Measurements from ENCODE around the gene VAMP7. TPM values are rescaled to one million over a fixed set of nuclear protein-coding genes. Genes with fewer than 3 reads are reported as not detected.

Gene VAMP7
- total RNA-seq, 2 donors from 2014 or later = 26.5 to 38.7 TPM

DNA sequence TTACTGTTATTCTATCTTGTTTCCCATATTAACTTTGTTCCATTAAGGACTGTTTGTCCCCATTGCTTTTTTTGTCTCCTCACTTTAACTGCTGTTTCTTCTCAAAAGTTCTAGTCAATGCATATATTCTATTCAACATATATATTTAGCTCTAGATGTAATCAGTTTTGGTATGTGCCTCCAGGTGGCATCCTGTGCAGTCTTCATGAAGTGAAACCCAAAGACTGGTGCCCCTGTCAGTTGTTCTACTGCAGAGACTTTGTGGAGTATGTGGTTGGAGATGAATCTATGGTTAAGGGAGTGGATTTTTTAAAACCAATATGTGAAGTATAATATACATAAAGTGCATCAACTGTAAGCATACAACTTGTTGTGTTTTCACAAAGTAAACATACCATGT lies 57.0 kb downstream of the VAMP7 start:
- Mint-ChIP-seq H3K27me3 (ENCODE audit: insufficient read depth) (no peaks in the 10 kb centered on the region), H3K9me3 (peaks cover 71% of the 10 kb centered on the region), H3K27ac (no peak overlapping the region), H3K4me3 (no peak overlapping the region), H3K4me1 (peaks cover 3% of the 10 kb centered on the region), H3K36me3 (ENCODE audit: low read depth) (peaks cover 64% of the 10 kb centered on the region)
- Histone ChIP-seq H3K36me3 (ENCODE audit: control insufficient read depth, insufficient read depth, low read length) (peaks cover 11% of the 10 kb centered on the region), H3K9me3 (ENCODE audit: control insufficient read depth, low read length) (peaks cover 38% of the 10 kb centered on the region), H3K4me1 (ENCODE audit: control insufficient read depth, insufficient read depth, low read length) (no peaks in the 10 kb centered on the region), H3K4me3 (ENCODE audit: low read length) (no peak overlapping the region), H3K9ac (ENCODE audit: extremely low read depth, low read length, poor library complexity, severe bottlenecking) (no peak overlapping the region), H3K27ac (ENCODE audit: low read depth, low read length) (no peak overlapping the region), H3K27me3 (ENCODE audit: control insufficient read depth, insufficient read depth, low read length, poor library complexity, severe bottlenecking) (no peaks in the 10 kb centered on the region)
- TF ChIP-seq, protein P1, sequence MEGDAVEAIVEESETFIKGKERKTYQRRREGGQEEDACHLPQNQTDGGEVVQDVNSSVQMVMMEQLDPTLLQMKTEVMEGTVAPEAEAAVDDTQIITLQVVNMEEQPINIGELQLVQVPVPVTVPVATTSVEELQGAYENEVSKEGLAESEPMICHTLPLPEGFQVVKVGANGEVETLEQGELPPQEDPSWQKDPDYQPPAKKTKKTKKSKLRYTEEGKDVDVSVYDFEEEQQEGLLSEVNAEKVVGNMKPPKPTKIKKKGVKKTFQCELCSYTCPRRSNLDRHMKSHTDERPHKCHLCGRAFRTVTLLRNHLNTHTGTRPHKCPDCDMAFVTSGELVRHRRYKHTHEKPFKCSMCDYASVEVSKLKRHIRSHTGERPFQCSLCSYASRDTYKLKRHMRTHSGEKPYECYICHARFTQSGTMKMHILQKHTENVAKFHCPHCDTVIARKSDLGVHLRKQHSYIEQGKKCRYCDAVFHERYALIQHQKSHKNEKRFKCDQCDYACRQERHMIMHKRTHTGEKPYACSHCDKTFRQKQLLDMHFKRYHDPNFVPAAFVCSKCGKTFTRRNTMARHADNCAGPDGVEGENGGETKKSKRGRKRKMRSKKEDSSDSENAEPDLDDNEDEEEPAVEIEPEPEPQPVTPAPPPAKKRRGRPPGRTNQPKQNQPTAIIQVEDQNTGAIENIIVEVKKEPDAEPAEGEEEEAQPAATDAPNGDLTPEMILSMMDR (conservative IDR thresholded peaks at IDR 0.05) = no peak
- DNase-seq = no peak

DNA sequence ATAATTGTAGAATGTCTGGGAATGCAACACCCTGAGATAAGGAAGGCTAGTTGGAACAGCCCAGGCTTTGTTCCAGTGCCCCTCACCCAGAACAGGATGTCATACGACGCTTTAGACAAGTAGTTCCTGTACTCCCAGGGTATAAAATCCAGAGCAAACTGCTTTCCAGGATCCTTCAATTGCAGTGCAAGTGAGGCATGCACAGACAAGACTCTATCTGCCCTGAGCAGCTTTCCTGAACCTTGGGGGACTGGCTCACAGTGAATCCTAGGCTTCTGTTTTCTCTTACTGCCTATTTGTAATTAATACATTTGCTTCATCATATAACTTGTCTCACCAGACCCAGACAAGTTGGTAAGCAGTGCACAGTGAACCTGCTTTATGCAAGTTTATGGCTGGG lies 68.0 kb downstream of the VAMP7 start:
- H3K9ac ChIP-seq (ENCODE audit: extremely low read depth, low read length, poor library complexity, severe bottlenecking) = no peak overlapping the region
- TF ChIP-seq, protein P1 (conservative IDR thresholded peaks at IDR 0.05) = no peak
- H3K36me3 ChIP-seq (ENCODE audit: control insufficient read depth, insufficient read depth, low read length) = no peaks in the 10 kb centered on the region
- H3K9me3 ChIP-seq (ENCODE audit: control insufficient read depth, low read length) = peaks cover 46% of the 10 kb centered on the region
- no peaks in the 10 kb centered on the region for H3K27me3 ChIP-seq (ENCODE audit: control insufficient read depth, insufficient read depth, low read length, poor library complexity, severe bottlenecking)
- H3K36me3 Mint-ChIP-seq (ENCODE audit: low read depth) = peaks cover 10% of the 10 kb centered on the region
- no peak overlapping the region for H3K27ac Mint-ChIP-seq
- H3K27ac ChIP-seq (ENCODE audit: low read depth, low read length) = no peak overlapping the region
- no peak overlapping the region for H3K4me3 Mint-ChIP-seq
- DNase-seq = no peak
- H3K4me1 ChIP-seq (ENCODE audit: control insufficient read depth, insufficient read depth, low read length) = no peaks in the 10 kb centered on the region
- no peaks in the 10 kb centered on the region for H3K4me1 Mint-ChIP-seq
- H3K27me3 Mint-ChIP-seq (ENCODE audit: insufficient read depth) = no peaks in the 10 kb centered on the region
- H3K4me3 ChIP-seq (ENCODE audit: low read length) = no peak overlapping the region
- peaks cover 10% of the 10 kb centered on the region for H3K9me3 Mint-ChIP-seq
- WGBS, 2 experiments (ENCODE audit: insufficient coverage in 1 of 2, insufficient read length in 1 of 2) = 92 to 100% methylated on average over 2 of the region's 2 CpGs

DNA sequence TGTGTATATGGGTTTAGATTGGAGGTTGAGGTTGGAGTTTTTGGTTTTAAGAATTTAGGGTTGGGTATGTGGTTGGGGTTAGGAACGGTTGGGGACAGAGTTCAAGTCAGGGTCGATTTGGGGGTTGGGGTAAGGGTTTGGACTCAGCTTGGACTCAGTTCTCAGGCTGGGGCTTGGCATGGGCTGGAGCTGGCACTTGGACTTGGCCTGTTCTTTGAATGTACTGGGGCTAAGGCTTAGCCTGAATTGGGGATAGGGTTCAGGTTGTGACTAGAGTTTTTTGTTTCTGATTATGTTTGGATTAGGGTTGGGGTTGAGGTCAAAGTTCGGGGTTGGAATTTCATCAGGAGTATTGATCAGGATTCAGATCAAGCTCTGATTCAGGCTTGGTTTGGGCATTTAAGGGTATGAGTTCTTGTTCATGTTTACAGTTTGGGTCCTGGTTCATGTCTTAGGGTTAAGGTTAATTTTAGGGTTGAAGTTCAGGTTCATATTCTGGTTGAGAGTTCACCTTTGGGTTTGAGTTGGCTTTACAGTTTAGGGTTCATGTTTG lies 70.2 kb downstream of the VAMP7 start:
- Histone ChIP-seq H3K4me3 (ENCODE audit: low read length) (no peak overlapping the region), H3K36me3 (ENCODE audit: control insufficient read depth, insufficient read depth, low read length) (no peaks in the 10 kb centered on the region), H3K9me3 (ENCODE audit: control insufficient read depth, low read length) (peaks cover 42% of the 10 kb centered on the region), H3K27me3 (ENCODE audit: control insufficient read depth, insufficient read depth, low read length, poor library complexity, severe bottlenecking) (no peaks in the 10 kb centered on the region), H3K4me1 (ENCODE audit: control insufficient read depth, insufficient read depth, low read length) (no peaks in the 10 kb centered on the region), H3K9ac (ENCODE audit: extremely low read depth, low read length, poor library complexity, severe bottlenecking) (no peak overlapping the region), H3K27ac (ENCODE audit: low read depth, low read length) (no peak overlapping the region)
- peaks cover 21% of the 10 kb centered on the region for H3K9me3 Mint-ChIP-seq
- TF ChIP-seq, protein P1 (conservative IDR thresholded peaks at IDR 0.05) = no peak
- no peaks in the 10 kb centered on the region for H3K27me3 Mint-ChIP-seq (ENCODE audit: insufficient read depth)
- H3K27ac Mint-ChIP-seq = no peak overlapping the region
- no peak for DNase-seq
- H3K4me1 Mint-ChIP-seq = no peaks in the 10 kb centered on the region
- no peak overlapping the region for H3K4me3 Mint-ChIP-seq
- 61 to 79% methylated on average over 2 to 3 of the region's 3 CpGs for WGBS, 2 experiments (ENCODE audit: insufficient coverage in 1 of 2, insufficient read length in 1 of 2)
- H3K36me3 Mint-ChIP-seq (ENCODE audit: low read depth) = peaks cover 4% of the 10 kb centered on the region
